ENCODE data around the gene MTG1.
"Not testable (repeated sequence)": the region's sequence is repeated elsewhere in the genome, so short reads cannot be mapped to it uniquely, and the experiment has no call there.

MTG1 gene

DNA sequence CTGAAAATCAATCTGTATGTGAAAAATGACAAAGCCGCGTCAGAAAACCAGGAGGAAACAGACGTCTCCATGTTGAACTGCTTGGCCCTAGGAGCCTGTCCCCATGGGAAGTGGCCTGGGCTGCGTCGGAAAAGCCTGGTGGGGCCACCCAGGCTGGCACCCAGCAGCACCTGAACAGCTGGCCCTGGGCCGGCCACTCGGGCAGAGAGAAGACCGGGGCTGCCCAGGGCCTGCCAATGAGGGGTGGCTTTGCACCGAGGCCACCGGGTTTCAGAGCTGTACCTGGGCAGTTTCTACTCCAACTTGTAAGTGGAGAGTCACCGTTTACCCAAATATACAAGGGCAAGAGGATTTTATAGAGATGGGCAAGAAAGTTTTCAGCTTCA is 35.0 kb upstream of the MTG1 start:
- no peak for DNase-seq (ENCODE audit: low read depth, low spot score)

DNA sequence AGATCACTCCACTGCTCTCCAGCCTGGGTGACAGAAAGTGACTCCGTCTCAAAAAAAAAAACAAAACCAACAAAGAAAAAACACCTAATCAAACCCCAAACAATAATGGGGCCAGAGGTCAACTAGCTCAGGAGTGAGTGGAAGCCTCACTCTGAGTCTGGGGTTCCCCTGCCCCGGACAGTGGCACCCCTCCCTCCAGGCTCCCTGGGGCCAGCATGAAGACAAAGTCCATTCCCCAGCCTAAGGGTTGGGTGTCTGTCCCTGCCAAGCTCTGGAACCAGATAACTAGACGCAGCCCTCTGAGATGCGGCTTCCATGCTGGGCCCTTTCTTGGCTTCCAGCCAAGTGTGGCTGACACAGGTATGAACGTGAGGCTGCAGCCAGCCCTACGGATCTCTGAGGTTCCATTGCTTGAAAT is 34.4 kb upstream of the MTG1 start:
- no peak for DNase-seq (ENCODE audit: low read depth, low spot score)

DNA sequence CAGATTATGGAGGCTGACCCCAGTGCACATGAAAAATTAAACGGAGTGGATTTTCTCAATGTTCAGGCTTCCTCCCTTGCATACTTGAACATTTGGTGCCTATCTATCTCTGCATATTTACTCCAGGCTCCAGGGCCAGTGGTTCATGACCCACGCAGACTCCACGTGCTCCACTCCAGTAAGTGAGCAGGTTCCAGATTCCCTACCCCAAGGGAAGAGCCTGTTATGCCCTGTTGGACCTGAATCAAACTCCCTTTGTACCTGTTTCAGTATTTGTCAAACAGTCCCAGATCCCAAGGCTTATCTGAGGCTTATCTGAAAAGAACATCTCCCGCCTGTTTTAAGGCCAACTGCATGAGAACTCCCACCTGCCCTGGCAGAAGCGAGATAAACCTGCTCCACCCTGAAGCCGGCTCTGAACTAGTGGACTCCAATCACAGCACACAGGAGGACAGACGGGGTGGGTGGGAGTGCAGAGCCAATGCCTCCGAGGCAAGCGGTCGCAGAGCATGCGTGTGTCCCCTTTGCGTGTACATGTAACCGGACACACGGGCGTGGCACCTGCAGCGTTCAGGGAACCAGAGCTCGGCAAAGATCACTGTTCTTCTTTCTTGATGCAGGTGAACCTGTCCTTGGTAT is 33.9 kb upstream of the MTG1 start:
- no peak for DNase-seq (ENCODE audit: low read depth, low spot score)

DNA sequence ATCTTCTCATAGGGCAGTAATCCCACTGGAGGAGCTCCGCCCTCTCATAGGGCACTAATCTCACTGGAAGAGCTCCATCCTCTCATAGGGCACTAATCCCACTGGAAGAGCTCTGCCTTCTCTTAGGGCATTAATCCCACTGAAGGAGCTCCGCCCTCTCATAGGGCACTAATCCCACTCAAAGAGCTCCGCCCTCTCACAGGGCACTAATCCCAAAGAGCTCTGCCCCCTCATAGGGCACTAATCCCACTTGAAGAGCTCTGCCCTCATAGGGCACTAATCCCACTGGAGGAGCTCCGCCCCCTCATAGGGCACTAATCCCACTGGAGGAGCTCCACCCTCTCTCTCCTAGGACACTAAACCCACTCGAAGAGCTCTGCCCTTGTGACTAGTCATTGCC is 32.7 kb upstream of the MTG1 start:
- DNase-seq (ENCODE audit: low read depth, low spot score), result no peak

DNA sequence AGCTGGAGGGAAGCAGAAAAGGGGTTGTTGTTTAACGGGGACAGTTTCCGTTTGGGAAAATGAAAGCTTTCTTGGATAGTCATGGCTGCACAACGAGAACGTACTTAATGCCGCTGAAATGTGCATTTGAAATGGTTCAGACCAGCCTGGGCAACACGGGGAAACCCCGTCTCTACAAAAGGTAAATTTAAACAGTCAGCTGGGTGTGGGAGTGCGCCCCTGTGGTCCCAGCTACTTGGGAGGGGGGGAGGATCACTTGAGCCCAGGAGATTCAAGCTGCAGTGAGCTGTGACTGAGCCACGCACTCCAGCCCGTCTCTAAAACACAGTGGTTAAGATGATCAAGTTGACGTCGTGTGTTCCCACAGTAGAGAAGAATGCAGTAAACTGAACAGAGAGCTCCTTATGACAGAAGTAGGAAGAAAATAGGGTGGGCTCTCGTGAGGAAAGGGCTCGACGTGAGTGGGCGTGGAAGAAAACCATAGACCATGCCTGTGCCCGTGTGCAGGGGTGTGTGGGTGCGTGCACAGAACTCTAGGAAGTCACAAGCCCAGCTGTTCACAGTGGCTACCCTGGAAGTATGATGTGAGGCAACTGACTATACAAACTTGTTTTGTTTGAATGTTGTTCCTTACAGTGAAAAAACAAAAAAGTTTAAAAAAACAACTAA is 32.0 kb upstream of the MTG1 start:
- no peak for DNase-seq (ENCODE audit: low read depth, low spot score)

DNA sequence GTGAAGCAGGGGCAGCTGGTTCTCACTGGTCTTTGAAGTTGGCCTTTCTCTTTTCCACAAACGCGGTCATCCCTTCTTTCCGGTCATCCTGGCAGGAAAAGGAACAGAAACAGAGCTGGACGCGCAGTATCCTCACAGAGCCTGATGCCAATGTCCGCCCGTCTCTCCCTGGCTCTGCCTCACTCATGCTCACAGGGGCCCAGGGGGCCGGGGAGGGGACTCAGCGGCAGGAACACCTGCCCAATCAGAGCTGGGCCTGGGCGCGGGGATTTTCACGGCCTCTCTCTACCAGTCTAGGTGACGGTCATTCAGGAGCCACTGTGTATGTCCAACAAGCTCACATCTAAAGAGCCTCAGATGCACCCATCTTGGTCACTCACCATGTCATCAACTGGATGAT is 31.1 kb upstream of the MTG1 start:
- DNase-seq (ENCODE audit: low read depth, low spot score), result no peak

DNA sequence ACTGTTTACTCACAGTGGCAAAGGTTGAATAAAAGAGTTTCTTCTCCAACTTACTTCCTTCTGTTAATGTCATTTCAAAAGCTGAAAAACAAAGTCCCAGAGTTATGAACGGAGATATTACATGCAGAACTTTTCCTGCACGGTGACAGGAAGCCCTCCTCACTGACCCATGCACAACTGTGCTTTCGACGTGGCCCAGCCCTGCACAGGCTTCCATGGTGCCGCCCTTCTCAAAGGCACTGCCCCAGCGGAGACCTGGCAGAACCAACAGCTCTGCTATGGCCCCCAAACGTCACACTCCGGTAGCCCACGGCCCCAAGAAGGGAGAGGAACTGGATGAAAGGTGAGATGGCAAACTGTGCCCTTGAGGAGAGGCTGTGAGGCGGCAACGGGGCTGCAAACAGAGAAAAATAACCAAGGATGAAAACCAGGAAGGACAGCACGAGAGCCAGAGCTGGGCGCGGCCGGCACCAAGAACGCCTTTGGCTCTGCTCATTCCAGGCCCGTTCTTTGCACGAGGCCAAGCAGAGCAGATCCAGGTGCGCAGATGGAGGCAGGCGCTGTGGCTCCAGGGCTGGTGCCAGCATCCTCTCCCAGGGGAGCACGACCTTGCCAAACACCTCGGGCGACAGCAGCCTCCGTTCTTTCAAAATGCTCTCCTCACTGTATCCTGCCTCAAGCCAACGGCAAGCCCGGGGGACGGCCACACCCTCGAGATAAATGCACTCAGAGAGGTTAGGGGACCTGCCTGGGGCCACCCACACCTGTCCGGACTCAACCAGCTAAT is 29.1 kb upstream of the MTG1 start:
- no peak for DNase-seq (ENCODE audit: low read depth, low spot score)

DNA sequence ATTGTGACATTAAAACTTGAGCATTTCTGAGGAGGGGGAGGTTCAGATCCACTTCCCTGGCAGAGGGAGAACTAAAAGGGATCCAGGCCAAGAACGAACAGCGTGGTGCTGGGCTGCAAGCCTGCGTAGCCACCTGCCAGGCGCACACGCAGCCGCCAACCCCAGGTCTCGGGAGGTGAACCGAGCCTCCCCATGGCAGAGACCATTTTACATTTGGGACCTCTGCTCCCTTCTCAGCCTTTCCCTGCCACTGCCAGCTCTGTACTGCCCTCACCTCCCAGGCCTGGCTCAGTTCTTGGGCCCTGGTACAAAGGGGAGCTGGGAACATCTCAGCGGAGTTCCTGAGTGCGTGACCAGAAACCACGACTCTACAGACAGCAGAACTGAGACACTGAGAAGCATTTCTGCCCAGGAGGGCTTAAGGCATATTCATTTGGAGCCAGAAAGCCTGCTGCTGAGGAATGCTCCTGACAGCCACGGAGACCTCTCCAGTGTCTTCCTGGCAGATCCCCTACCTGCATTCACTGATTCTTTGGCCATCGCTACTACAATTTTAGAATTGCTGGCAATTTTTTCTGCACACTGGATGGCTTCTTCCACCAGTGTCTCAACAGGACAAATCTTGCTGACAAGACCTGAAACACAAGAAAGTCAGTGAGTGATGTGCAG is 28.4 kb upstream of the MTG1 start:
- DNase-seq (ENCODE audit: low read depth, low spot score), result no peak

DNA sequence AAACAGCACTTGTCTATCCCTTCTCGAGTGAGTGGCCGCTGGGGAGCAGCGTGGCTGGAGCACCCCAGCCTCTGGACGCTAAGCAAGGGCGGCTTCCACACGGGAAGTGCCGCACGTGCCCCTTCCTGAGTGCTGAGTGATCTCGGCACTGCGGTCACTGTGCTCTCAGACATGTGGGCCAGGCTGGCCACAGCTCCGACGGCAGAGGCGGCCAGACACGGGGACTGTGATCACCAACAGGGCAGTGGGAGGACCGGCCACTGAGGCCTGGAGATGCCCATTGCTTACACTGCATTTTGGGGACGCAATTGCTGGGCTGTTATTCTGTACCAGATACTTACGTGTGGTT is 27.9 kb upstream of the MTG1 start:
- DNase-seq (ENCODE audit: low read depth, low spot score), result no peak

DNA sequence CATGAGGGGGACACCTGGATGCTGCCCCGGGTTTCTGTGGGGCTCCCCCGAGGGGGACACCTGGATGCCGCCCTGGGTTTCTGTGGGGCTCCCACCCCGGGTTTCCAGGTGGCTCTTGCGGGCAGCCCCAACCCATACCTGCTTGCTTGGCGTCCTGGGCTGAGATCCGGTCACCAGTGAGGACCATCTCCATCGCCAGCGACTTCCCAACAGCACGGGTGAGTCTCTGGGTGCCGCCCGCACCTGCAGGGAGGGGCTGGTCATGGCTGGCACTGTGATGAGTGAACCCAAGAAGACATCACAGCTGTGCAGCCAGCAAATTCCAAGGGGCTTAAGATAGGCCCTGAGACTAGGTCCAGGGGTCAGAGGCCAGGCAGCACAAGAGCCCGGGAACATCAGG is 27.2 kb upstream of the MTG1 start:
- DNase-seq (ENCODE audit: low read depth, low spot score), result no peak

DNA sequence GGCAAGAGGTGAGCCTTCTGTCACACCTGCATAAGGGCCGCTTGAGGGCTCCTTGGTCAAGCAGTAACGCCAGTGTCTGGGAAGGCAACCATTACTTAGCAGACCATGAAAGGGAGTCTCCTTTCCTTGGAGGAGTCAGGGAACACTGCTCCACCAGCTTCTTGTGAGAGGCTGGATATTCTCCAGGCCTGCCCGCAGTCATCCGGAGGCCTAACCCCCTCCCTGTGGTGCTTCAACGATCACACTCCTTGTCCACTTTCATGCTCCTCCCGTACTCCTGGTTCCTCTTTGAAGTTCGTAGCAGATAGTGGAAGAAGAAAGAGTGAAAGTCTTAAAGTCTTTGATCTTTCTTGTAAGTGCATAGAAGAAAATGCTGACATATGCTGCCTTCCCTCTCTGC is 26.5 kb upstream of the MTG1 start:
- not testable (repeated sequence) for DNase-seq (ENCODE audit: low read depth, low spot score)

DNA sequence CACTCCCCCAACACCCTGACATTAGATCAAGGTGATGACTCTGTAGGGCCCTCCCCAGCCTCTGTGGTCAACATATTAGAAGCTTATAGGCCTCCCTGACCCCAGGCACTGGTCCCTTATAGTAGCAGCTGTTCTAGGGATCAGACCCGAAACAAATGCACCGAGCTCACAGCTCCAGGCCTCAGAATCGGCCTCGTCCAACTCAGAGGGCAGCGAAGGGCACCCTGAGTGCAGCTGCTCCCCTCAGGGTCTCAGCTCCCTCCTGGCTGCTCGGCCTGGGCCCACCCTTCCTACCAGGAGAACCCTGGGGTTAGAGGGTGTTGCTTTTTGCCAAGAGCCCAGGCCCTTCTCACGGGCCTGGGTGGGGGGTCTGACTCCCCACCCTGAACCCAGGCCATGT is 25.8 kb upstream of the MTG1 start:
- no peak for DNase-seq (ENCODE audit: low read depth, low spot score)

DNA sequence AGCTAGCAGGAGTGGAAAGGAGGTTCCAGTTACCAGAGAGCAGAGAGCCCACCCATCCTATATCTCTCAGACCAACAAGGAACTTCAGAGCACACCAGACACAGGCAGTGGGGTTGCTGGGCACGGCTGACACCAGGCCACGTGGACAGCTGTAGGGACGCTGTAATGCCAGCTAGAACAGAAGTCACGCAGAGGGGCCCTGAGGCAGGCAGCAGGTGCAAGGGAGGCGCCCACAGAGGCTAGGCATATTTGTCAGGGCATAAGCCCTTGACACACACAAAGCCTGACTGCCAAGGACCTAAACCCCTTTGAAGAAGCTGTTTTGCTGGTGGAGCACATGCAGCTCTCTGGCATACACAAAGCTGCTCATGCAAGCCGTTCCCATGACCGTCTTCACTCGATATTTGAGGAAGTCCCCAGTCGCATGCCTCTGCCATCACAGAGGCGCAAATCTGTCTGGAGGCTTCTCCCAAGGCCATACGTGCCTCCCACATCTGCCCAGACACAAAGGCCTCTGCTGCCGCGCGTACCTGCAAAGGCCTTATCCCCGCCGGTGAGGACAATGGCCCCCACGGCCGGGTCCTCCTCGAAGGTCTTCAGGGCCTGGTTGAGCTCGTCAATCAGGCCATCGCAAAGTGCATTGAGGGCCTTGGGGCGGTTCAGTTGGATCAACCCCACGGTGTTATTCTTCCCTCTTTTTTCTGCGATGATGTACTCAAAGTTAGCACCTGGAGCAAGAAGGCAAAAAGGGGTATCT is 23.7 kb upstream of the MTG1 start:
- DNase-seq (ENCODE audit: low read depth, low spot score), result no peak

DNA sequence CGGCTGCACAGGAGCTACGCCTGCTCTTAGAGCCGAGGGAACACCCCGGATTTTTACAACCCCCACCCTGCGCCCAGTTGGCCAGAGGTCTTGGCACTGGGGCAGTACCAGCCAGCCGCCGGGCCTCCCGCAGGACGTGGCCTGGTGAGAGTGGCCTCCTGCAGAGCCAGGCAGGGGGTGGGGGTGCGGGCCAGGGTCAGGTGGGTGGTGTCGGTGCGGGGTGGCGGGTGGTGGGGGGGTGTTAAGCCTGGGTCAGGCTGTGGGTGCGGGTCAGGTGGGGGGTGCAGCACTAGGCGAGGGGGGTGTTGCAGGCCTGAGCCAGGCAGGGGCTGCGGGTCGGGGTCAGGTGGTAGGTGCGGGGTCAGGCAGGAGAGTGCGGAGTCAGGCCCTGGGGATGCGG is 21.4 kb upstream of the MTG1 start:
- DNase-seq (ENCODE audit: low read depth, low spot score), result no peak

DNA sequence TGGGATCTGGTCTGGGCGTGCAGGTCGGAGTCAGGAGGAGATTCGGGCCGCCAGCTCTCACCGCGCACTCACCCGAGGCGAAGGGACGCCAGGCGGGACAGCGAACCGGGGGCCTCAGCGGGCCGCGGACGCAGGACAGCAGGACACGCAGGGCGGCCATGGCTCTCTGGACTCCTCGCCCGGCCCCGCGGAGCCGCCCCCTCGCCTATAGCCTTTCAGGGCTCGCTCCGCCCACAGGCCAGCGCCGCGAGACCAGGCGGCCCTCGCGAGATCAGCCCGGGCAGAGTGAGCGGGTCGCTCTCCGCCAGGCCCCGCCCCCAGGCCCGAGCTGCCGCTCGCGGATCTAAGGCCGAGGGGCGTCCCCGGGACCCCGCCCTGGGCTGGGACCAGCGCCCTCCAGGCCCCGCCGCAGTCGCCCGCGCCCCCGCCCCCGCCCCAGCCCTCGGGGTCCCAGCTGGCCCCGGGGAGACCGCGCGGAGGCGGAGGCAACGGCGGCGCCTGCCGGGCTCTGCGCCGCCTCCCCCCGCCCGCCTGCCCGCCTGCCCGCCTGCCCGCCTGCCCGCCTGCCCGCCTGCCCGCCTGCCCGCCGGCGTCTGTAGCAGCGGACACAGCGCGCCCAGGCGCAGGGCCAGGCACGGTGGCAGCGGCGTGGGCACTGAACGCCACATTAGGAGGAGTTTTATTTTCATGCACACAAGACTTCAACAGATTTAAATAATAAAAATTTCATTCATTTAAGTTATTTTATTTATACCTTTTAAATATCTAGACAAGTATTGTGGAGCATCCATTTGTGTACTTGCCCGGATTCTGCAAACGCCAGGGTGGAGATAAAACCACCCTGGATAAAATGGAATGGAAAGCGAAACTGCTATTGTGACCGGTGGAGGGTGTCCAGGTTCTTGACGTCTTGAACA is 20.5 kb upstream of the MTG1 start, which contains the start of gene ECHS1:
ECHS1 (minus strand) TSS at position 181 of the 917 bp plus-strand sequence; CDS start at position 160, 21 bp downstream.
- DNase-seq (ENCODE audit: low read depth, low spot score), result peak; percentile 70

DNA sequence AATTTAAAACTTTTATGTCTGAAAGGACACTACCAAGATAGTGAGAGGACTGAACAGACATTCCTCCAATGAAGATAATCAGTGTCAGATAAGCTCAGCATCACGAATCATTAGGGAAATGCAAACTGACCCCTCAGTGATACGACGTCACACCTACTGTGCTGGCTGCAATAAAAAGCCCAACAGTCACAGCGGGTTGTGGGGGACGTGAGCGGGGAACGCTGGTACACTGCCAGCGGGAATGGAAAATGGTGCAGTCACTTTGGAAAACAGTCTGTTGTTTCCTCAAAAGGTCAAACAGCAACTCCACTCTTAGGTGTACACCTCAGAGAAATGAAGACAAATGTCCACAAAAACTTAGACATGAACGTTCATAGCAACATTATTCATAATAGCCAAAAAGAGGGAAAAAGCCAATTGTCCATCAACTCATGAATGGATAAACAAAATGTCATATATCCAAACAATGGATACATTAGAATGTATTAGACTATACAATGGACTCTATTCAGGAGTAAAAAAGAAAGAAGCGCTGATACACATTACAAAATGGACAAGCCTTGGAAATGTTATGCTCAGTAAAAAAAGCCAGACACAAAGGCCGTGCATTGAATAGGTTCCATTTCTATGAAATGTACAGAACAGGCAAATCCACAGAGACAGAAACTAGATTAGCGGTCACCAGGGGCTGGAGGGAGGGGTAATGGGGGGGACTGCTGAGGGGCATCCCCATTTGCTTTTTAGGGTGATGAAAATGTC is 18.4 kb upstream of the MTG1 start:
- DNase-seq (ENCODE audit: low read depth, low spot score), result no peak

DNA sequence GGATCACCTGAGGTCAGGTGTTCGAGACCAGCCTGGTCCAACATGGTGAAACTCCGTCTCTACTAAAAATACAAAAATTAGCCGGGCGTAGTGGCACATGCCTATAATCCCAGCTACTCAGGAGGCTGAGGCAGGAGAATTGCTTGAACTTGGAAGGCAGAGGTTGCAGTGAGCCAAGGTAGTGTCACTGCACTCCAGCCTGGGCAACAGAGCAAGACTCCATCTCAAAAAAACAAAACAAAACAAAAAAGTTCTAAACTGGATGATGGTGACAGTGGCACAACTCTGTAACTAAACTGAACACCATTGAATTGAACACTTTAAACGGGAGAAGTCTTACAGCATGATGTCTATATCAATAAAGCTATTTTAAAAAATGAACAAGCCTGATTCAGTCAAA is 17.8 kb upstream of the MTG1 start:
- DNase-seq (ENCODE audit: low read depth, low spot score), result not testable (repeated sequence)

DNA sequence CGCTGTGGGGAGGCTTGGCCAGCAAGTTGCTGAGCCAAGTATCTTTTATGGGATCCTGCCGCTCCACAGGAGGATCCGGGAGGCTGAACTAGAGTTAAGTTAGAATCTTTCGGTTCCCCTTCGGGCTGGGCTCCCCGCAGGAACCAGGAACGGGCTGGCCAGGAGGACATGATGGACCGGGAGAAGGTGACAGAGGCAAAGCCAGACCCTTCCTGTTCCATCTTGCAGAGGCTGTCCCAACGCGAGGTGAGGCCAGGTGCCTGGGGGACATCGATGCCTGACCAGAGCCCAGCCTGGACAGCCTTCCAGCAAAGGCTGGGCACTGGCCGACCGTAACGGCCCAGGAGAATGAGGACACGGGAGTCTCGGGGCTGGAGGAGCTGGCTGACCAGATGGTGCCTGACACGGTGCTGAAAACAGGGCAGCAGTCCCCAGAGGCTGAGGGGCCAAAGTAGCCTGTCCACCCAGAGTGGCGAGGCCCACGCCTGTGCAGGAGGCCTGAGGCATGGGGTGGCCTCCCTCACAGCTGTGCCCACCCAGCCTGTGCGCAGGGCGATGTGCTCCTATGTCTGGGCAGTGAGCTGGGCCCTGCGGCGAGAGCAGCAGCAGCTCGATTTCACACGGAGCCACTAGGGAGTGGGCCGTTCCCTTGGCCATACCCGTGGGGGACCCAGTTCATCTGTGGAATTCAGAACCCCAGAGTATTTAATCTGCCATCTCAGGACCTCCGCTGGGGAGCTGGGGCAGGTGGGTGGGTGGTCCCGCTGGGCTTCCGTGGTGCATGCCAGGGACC is 16.7 kb upstream of the MTG1 start:
- DNase-seq (ENCODE audit: low read depth, low spot score), result no peak

DNA sequence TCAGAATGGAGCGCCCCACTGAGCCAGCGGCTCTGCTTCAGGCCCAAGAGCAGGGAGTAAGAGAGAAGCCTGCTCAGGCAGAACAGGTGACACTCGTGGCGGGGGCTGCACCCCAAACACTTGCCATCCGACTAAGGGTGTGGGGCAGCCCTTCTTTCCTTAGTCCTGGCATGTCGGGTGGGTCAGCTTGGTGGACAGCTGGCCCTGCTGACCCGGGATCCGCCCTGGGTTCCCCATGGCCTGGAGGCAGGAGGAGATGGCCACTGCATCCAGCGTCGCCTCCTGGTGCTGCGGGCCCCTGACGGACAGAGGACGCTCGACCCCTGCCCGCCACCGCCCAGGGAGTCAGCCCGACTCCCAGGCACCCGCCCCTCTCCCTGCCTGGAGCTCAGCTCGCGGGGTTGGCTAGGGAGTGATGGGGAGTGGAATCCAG is 16.1 kb upstream of the MTG1 start:
- no peak for DNase-seq (ENCODE audit: low read depth, low spot score)

All from brain pericyte (primary cell).